ENCODE data around the gene ASB3. TPM values are rescaled to one million over a fixed set of nuclear protein-coding genes. Genes with fewer than 3 reads are reported as not detected.

Gene ASB3
- total RNA-seq, 2 donors from 2014 or later: 13.3 to 24.1 TPM

DNA sequence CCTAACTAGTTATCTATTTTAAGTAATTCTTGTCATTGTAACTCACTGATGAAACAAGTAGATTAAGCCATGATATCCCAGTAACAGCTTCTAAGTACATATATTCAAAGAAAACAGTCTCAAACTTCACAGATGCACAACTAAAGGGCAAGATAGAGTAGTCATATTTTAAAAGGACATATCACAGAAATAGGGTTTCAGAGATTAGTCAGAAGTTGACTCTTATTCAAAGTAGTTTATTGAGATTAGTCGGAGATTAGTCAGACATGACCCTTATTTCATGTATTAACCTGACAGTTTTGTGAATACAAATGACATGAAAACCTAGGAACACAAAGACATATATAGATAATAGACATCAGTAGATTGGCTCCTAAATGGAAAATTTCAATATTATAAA, 35.0 kb downstream of the ASB3 start:
- H3K27ac ChIP-seq: no peak overlapping the region
- H3K36me3 ChIP-seq: no peaks in the 10 kb centered on the region
- TF ChIP-seq, protein P1, sequence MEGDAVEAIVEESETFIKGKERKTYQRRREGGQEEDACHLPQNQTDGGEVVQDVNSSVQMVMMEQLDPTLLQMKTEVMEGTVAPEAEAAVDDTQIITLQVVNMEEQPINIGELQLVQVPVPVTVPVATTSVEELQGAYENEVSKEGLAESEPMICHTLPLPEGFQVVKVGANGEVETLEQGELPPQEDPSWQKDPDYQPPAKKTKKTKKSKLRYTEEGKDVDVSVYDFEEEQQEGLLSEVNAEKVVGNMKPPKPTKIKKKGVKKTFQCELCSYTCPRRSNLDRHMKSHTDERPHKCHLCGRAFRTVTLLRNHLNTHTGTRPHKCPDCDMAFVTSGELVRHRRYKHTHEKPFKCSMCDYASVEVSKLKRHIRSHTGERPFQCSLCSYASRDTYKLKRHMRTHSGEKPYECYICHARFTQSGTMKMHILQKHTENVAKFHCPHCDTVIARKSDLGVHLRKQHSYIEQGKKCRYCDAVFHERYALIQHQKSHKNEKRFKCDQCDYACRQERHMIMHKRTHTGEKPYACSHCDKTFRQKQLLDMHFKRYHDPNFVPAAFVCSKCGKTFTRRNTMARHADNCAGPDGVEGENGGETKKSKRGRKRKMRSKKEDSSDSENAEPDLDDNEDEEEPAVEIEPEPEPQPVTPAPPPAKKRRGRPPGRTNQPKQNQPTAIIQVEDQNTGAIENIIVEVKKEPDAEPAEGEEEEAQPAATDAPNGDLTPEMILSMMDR (IDR thresholded peaks at IDR 0.05): no peak
- no peak overlapping the region for H3K4me3 ChIP-seq
- ATAC-seq (ENCODE audit: insufficient number of reproducible peaks, low FRiP score, low read depth) (no peak), DNase-seq (ENCODE audit: low spot score) (no peak)
- H3K4me1 ChIP-seq (ENCODE audit: control insufficient read depth in 1 of 2, low read depth in 2 of 2): peaks cover 0 to 20% of the 10 kb centered on the region in 2 donors
- H3K27me3 ChIP-seq (replicated peaks; ENCODE audit: insufficient read depth): no peaks in the 10 kb centered on the region
- H3K9me3 ChIP-seq: no peaks in the 10 kb centered on the region

DNA sequence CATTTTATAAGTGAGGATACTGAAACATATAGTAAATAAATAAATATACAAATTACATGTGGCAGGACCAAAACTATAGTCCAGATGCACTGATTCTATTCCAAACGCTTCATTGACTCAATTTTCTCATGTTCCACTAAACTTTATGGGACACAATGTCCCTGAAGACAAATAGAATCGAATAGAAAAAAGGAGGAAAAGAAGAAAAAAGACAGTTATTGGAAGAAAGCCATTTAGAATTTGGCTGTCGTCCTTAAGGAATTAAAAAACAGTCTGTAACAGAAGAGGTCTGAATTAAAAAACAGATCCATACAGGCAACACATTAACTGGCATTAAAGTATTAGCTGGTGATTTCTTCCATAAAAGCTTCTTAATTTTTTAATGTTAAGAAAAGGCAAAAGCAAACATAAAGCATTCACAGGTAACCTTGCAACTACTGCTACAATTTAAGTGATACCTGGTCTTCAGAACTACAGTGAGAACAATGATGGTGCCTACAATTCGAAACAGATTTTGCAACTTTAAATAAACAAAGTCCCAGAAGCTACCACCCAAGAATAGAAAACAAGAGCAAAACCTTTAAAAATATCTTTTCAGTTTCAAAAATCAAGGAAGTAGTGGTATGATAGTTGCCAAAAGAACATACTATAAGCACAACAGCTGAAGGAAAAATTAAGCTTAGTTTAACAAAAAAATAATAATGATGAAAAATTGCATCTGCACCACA, 36.5 kb downstream of the ASB3 start:
- H3K27ac ChIP-seq: peak overlapping the region; percentile 3 to 24
- no peak overlapping the region for H3K4me3 ChIP-seq
- DNase-seq (ENCODE audit: low spot score) (no peak), ATAC-seq (ENCODE audit: insufficient number of reproducible peaks, low FRiP score, low read depth) (no peak)
- H3K9me3 ChIP-seq: no peaks in the 10 kb centered on the region
- H3K36me3 ChIP-seq: no peaks in the 10 kb centered on the region
- H3K4me1 ChIP-seq (ENCODE audit: control insufficient read depth in 1 of 2, low read depth in 2 of 2): peaks cover 0 to 24% of the 10 kb centered on the region in 2 donors
- H3K27me3 ChIP-seq (replicated peaks; ENCODE audit: insufficient read depth): no peaks in the 10 kb centered on the region
- TF ChIP-seq, protein P1 (IDR thresholded peaks at IDR 0.05): no peak

DNA sequence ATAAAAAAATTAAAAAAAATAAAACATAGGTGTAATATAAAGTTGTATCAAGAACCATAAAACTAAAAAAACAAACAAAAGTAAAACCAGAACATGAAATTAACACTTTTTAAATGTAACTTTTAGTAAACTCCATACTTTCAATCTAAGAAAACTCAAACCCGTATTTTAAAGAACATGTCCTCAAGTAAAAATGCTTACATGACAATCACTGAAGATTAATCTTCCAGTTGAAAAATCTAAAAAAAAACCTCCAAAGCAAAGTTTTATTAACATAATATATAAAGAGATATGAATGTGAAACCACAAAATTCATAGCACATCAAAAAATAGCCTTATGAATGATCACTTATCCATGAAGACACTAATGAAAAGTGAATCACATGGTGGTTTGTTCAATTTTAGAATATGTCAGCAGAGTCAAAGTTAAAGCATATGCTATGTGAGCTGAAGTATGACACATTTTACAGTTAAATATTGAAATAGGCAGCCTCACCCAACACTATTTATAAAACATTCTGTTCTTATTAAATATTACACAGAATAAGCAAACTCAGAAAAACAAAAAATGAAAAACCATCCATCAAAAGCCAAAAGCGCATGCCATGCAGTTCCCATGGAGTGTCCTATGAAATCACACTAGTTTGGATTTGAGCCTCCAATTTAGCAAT, 42.2 kb downstream of the ASB3 start:
- Histone ChIP-seq H3K4me1 (ENCODE audit: control insufficient read depth in 1 of 2, low read depth in 2 of 2) (peaks cover 18 to 38% of the 10 kb centered on the region in 2 donors), H3K27me3 (replicated peaks; ENCODE audit: insufficient read depth) (no peaks in the 10 kb centered on the region), H3K36me3 (no peaks in the 10 kb centered on the region), H3K9me3 (no peaks in the 10 kb centered on the region), H3K27ac (peak overlapping the region; percentile 73 to 83), H3K4me3 (peak overlapping the region; percentile 41)
- TF ChIP-seq, protein P1 (IDR thresholded peaks at IDR 0.05): no peak
- peak; percentile 71 for ATAC-seq (ENCODE audit: insufficient number of reproducible peaks, low FRiP score, low read depth)
- DNase-seq (ENCODE audit: low spot score): no peak

DNA sequence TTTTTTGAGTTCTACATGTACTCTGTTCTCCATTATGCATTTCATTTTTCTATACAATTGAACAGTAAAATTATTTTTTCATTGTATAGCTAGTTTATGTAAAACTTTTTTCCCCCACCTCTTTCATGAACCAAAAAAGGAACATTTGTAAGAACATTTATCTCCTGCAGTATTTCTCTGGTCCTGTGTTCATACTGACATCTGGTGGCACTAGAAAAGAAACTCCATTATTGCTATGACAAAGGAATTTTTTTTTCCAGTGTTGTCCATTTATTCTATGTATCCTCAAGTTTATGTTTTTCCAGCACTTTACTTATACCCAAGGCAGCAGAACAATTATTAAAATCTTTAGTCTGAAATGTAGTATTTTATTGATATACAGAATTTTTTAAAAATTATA, 46.6 kb downstream of the ASB3 start:
- no peaks in the 10 kb centered on the region for H3K9me3 ChIP-seq
- TF ChIP-seq, protein P1 (IDR thresholded peaks at IDR 0.05): peak; percentile 36
- no peak overlapping the region for H3K4me3 ChIP-seq
- no peak overlapping the region for H3K27ac ChIP-seq
- no peaks in the 10 kb centered on the region for H3K36me3 ChIP-seq
- no peak for DNase-seq (ENCODE audit: low spot score)
- ATAC-seq (ENCODE audit: insufficient number of reproducible peaks, low FRiP score, low read depth): no peak
- no peaks in the 10 kb centered on the region for H3K27me3 ChIP-seq (replicated peaks; ENCODE audit: insufficient read depth)
- H3K4me1 ChIP-seq (ENCODE audit: control insufficient read depth in 1 of 2, low read depth in 2 of 2): peaks cover 23 to 43% of the 10 kb centered on the region in 2 donors

DNA sequence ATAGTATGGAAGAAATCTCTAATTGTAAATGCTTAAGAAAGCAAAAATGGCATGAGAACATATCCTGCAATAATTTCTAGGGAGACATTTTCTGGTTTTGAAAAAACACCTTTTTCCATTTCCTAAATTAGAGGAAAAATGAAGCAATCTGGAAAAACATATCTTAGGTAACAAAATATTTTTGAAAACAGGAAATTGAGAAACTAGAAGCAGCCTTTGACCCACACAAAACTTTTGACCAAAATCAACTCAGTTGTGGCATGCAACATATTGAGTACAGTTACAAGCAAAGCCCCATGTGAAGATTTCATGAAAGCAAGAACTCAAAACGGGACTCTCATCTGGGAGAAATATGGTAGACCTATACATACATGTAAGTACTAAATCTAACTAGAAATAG, 47.7 kb downstream of the ASB3 start:
- peaks cover 23 to 41% of the 10 kb centered on the region in 2 donors for H3K4me1 ChIP-seq (ENCODE audit: control insufficient read depth in 1 of 2, low read depth in 2 of 2)
- H3K4me3 ChIP-seq: no peak overlapping the region
- H3K27ac ChIP-seq: no peak overlapping the region
- DNase-seq (ENCODE audit: low spot score): no peak
- no peaks in the 10 kb centered on the region for H3K36me3 ChIP-seq
- ATAC-seq (ENCODE audit: insufficient number of reproducible peaks, low FRiP score, low read depth): no peak
- H3K9me3 ChIP-seq: no peaks in the 10 kb centered on the region
- H3K27me3 ChIP-seq (replicated peaks; ENCODE audit: insufficient read depth): no peaks in the 10 kb centered on the region
- TF ChIP-seq, protein P1 (IDR thresholded peaks at IDR 0.05): no peak
